ENCODE results near the gene EOGT. TPM values are rescaled to one million over a fixed set of nuclear protein-coding genes. Genes with fewer than 3 reads are reported as not detected.

Gene EOGT
- total RNA-seq, 4 donors from 2014 or later = 44.1 to 73.0 (median 57.9) TPM

GRCh38 chr3:68931406-68932149 is 81.9 kb downstream of the EOGT start:
- H3K9me3 ChIP-seq = no peaks in the 10 kb centered on the region
- TF ChIP-seq CTCF (IDR thresholded peaks at IDR 0.05) = no peak
- no peak for TF ChIP-seq POLR2A (IDR thresholded peaks at IDR 0.05)
- no peak overlapping the region for H3K4me3 ChIP-seq
- intact Hi-C loops (cut with DNase I; ENCODE audit: low total_unique reads) = no loop called here
- no peak overlapping the region for H3K27ac ChIP-seq
- H3K27me3 ChIP-seq = peaks cover 0 to 15% of the 10 kb centered on the region in 2 donors
- H3K36me3 ChIP-seq = no peaks in the 10 kb centered on the region
- DNase-seq = no peak
- peaks cover 0 to 5% of the 10 kb centered on the region in 2 donors for H3K4me1 ChIP-seq

MicroRNAs within 50 kb of the gene (microRNA counts, 767-probe panel; counts per million panel counts)
- 0 counts per million in 2 donors for microRNA hsa-miR-3136-5p

Small RNA genes within 50 kb of the gene (microRNA-seq; reads per million reads assigned to microRNA genes)
- gene MIR3136 (ENCODE audit: borderline microRNAs expressed, borderline replicate concordance) = not detected

Small RNA genes within 50 kb of the gene (small RNA-seq; reads per million reads assigned to genes)
- not detected for gene MIR3136

Other genes starting within 250 kb of the EOGT start
- gene TAFA4, start 81.1 kb downstream of the EOGT start, total RNA-seq = under 1 TPM in 1 of 4 donors, not detected in 3; 0.14 TPM
- gene TMF1, start 38.6 kb upstream of the EOGT start, total RNA-seq = 10 to 100 TPM; 24.1 to 69.3 (median 44.9) TPM
- 100 to 1,000 TPM in 2 of 4 donors, 10 to 100 TPM in 2; 62.9 to 122 (median 91.0) TPM for gene UBA3, start 66.7 kb upstream of the EOGT start, total RNA-seq
- gene ARL6IP5, start 71.3 kb upstream of the EOGT start, total RNA-seq = 100 to 1,000 TPM in 3 of 4 donors, 10 to 100 TPM in 1; 86.8 to 143 (median 120) TPM
- gene LMOD3, start 108.9 kb upstream of the EOGT start, total RNA-seq = under 1 TPM in 1 of 4 donors, not detected in 3; 0.24 TPM